GM18498 (cell line): Measurements from ENCODE around the gene GPC6.

Source experiments
- ATAC-seq: cut with Tn5 transposase; IDR thresholded peaks from one replicate; pipeline ENCODE4 v1.9.1; 2021; ENCODE audit warnings: mild to moderate bottlenecking, moderate library complexity; ENCODE audit not compliant: unreplicated experiment

Gene GPC6

DNA sequence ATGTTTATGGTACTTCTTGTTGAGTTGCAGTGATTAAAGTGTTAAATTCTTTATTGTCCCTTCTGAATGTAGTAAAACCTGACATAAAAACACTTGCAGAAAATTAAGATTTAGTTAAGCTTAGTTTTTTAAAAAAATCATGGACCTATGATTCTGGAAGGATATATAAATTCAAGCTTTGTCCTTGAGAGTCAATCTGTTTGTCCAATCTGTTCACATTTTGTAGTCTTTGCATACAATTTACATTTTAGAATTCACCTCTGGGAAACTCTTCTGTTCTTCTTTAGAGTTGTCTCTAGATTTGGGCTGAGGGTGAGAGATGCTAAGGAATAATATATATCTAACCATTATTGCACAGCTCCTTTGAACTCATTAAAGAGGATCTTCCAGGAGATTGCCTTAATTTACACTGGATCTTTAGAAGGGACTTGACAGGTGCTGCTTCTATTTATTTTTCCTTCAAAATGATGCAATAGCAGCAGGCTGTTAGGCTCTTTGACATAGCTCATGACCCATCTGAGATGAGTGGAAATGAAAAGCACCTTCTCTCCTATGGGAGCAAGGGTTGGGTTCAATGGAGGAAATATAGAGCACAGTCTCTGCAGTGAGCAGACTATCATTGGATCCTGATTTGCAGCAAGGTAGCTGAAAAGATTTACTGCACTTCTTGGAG, 433.9 kb downstream of the GPC6 start:
- no peak for ATAC-seq

DNA sequence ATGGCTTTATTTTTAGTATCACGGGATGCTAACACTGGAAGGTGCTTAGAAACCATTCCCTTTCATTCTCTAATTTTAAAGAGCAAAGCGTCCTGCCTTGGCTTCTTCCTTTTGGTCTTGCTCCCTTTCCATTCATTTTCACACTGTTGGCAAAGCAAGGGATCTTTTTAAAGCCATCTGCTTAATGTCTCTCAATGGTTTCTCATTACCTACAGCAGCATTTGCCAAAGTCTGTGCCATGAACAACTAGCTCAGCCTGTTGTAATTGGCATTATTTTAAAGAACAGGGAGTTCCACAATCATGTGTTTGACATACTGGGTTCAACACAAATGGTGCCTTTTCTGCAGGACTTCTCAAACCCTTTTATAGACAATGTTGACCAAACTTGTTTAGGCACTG, 444.3 kb downstream of the GPC6 start:
- ATAC-seq = no peak

DNA sequence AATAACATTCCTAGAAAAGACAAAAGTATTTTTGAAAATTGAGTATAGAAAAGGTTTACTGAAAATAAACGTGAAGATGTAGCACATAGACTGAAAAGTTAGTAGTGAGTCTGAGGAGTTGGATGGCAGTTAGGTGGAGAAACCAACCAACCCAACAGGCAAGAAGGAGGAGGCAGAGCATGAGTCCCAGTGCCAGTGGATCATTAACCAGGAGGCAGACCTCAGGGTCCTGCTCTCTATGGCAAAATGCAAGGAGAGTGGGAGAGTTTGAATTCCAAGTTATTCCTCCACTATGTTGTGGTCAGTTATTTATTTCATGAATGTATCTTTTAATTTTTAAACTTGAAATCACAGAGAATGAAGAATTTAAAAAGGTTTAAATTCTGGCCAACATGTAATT, 446.4 kb downstream of the GPC6 start:
- ATAC-seq = no peak

DNA sequence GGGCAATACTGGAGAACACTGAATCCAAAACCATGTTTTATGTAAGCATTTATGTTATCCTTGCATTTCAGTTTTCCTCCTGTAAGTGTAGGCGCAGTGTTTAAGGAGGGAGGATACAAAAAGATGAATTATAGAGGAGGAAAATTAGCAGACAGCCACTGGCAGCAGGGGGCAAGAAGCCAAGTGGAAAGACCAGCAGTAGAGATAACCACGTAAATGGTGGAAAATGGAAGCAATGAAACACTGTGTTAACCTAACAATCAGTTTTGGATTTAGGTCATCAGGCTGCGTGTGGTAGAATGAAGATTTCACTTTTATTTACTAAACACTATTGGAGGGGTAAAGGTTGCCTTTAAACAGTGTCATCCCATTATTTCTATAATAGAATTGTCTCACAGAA, 447.3 kb downstream of the GPC6 start:
- ATAC-seq = no peak

- ATAC-seq = no peak
Measured at GRCh38 chr13:93674337-93674755, 447.7 kb downstream of the GPC6 start.

DNA sequence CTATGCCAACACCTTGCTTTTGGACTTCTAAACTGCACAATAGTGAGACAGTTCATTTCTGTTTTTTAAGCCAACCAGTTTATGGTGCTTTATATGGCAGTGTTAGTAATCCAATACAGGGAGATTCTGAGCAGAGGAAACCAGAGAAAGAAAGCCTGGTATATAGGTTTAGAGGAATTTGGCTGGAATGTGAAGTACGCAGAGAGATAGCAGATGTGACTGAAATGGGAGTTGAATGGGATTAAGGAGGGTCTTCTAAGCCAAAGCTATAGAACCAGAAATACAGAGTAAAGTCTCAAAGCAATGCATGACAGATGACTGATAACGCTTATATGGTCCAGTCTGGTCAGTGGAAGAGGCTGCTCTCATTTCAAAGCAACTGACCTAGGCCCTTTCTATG, 453.7 kb downstream of the GPC6 start:
- no peak for ATAC-seq

DNA sequence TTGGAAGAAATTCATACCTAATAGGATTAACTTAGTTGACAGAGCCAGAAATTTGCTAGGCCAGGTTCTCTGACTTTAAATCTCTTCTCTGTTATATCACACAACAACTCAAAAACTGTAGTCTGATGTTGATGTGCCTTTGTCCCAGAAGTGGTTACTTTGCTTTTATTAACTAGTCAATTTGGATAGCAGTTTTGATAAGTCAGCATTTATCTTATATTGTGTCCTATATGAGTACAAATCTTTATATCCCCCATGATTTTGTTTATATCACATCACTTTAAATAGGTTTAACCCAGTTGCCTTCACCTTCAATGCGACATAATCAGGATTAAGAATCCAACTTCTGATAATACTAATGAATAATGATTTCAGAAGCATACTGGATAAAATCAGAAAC, 459.3 kb downstream of the GPC6 start:
- no peak for ATAC-seq

GRCh38 chr13:93686399-93686798, 459.8 kb downstream of the GPC6 start:
- ATAC-seq = no peak

- ATAC-seq = no peak
Measured at GRCh38 chr13:93687261-93687660, 460.7 kb downstream of the GPC6 start.

DNA sequence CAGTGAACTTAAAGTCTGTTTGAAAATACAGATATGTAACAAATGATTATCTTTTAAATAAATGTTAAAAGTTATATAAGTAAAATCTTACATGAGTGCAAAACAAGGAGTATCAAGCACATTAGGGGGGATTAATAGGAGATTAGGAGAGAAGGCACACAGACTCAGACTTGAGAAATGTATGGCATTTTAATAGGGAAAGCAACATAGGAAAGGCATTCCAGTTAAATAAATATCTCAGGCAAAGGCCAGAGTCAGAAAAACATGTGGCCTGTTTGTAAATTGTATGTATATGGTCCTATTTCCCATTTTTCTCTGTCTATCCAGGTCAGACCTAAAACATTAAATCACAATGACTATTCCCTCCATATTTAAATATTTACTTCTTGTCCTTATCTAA, 462.7 kb downstream of the GPC6 start:
- ATAC-seq = no peak

DNA sequence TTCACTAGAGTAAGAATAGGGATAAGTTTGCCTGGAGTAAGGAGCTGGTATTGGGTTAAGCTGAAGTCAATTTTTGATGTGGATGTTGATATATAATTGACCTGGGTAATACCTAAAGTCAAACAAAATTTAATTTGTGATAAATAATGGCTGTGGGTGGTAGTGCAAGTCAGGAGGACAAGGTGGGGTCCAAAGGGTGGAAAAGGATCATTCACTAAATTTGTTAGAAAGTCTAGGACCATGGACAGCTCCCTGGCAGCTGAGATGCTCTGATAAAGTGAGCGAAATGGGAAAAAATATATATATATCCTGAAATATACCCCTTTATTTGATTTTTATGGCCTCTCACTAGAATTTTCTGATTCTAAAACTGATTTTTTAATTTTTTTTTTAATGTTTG, 463.5 kb downstream of the GPC6 start:
- no peak for ATAC-seq

- no peak for ATAC-seq
Measured at GRCh38 chr13:93698016-93698613, 471.5 kb downstream of the GPC6 start.

DNA sequence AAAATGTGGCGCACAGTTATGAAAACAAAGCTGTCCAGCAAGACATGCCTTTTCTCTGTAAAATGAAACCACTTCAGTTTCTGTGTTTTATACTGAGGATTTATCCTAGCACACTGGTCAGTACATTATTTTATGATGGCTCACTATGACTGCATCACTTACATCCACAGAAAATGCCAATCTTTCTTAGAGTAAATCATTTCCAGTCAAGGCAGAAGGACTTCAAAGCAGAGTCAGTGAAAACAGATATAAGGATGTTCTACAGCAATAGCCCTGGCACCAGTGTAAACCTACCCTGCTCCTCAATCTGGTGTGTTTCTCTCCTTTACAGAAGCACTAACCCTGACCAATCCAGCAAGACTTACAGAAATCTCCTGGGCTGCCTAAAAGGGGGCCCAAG, 473.5 kb downstream of the GPC6 start:
- no peak for ATAC-seq

- no peak for ATAC-seq
Measured at GRCh38 chr13:93708308-93709075, 481.9 kb downstream of the GPC6 start.

DNA sequence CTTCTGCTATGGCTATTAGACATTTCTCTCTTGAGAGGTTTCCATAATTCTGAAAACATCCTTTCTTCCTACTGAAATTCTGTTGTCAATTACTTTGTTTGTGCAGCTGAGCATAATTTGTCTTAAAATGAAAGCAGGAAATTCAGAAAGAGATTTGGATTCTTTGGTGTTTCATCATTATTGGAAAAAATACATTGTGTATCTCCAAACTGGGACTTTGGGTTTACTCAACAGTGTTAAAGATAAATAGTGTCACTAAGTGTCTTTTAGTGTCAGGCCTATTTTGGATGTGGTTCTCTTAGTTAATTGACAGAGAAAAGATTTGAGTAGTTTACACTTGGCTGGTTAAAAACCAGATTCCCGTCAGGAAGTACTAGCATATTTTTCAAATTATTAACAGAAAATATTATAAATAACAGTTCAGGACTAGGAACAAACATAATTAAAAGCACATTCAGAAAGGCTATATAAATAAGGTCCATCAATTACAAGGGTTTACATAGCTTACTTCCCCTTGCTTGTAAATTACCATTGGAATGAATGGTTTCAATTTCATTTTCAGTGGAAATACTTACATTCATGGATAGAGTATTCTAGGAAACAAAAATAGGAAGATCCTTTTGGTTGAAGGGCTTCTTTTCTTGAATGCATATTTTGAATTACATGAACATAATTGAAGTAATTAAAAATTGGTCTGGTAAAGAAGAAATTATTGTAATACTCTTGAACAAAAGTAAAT, 483.1 kb downstream of the GPC6 start:
- no peak for ATAC-seq

GRCh38 chr13:93714171-93714570, 487.6 kb downstream of the GPC6 start:
- ATAC-seq = no peak

GRCh38 chr13:93715866-93716265, 489.3 kb downstream of the GPC6 start:
- no peak for ATAC-seq

DNA sequence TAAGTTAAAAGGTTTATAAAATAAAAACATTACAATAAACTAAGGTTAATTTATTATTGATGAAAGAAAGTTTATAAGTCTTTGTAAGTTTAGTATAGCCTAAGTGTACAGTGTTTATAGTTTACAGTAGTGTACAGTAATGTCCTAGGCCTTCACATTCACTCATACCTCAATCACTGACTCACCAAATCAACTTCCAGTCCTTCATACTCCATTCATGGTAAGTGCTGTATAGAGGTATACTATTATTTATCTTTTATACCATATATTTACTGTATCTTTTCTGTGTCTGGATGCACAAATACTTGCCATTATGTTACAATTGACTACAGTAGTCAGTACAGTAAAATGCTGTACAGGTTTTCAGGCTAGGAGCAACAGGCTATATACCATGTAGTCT, 490.0 kb downstream of the GPC6 start:
- no peak for ATAC-seq

DNA sequence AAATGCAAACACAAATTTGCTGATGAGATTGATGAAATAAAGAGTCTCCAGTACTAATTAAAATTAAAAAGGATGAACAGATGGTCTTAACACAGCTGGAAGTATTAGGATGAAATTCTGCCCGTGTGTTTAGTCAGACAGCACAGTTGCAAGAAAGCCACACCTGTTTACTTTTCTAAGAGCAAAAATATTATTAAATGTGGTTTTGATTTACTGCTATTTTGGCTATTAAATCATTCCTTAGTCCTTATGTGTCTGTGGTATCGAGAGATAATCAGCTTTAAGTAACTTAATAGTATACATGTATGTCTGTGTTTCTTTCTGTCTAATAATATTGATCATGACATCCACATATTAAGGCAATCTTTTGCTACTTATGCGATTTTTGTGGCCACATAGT, 494.9 kb downstream of the GPC6 start:
- ATAC-seq = no peak

GRCh38 chr13:93723316-93723715, 496.7 kb downstream of the GPC6 start:
- no peak for ATAC-seq

DNA sequence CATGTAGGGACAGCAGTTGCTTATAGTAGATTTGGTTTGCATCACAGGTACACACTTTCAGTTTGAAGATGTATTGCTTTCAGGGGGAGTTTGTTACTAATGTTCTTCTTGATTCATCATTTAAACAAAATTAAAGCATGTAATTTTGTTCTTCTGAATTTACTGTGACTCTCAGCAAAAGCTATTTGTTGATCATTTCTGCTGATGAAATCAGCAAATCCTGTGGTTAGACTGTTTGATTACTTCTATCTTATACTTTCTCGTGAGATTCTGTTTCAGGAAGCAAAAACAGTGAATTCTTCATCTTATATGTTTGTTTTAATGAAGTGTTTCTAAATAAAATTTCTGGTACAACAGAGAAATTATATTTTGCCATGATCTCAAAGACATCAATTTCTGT, 497.6 kb downstream of the GPC6 start:
- ATAC-seq = no peak
